ENCODE data around the gene LRRC38.

DNA sequence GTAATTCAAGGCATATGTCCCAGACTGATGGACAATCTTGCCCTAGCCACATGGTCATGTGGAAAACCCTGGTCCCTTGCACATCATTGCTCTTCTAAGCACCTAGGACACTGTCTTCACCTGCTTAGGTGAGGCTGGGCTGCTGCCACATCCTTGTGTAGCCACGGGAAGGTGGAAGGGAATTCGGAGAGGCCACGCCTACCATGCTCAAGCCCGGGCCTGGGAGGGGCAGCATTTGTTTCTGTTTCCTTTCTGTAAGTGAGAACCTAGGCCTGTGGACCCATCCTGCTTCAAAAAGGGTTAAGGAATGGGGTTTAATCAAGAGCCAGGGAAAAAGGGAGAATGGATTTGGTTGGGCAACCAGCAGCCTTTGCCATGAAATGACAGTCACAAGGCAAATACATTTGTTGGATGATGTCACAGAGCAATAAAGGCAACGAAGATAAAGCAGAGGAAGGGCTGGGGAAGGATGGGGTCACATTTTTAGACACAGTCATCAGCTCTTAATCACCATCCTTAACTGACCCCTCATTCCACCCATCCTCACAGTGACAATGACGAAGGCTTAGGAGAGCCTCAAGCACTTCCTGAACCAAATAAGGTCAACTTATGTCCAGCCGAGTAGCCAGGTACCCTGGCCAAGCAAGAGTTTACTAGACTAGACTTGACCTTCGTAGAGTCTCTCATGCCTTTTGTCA, 10.1 kb upstream of the LRRC38 start:
- TF ChIP-seq, protein P1, sequence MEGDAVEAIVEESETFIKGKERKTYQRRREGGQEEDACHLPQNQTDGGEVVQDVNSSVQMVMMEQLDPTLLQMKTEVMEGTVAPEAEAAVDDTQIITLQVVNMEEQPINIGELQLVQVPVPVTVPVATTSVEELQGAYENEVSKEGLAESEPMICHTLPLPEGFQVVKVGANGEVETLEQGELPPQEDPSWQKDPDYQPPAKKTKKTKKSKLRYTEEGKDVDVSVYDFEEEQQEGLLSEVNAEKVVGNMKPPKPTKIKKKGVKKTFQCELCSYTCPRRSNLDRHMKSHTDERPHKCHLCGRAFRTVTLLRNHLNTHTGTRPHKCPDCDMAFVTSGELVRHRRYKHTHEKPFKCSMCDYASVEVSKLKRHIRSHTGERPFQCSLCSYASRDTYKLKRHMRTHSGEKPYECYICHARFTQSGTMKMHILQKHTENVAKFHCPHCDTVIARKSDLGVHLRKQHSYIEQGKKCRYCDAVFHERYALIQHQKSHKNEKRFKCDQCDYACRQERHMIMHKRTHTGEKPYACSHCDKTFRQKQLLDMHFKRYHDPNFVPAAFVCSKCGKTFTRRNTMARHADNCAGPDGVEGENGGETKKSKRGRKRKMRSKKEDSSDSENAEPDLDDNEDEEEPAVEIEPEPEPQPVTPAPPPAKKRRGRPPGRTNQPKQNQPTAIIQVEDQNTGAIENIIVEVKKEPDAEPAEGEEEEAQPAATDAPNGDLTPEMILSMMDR (IDR thresholded peaks at IDR 0.05), result no peak
- TF ChIP-seq POLR2A (IDR thresholded peaks at IDR 0.05), result no peak
